HEK293T (cell line): ENCODE measurements around the gene FBLL1.
"Not testable (repeated sequence)": the region's sequence is repeated elsewhere in the genome, so short reads cannot be mapped to it uniquely, and the experiment has no call there.

Experiments
- CTCF ChIA-PET: fragments of 350-600 bp; formaldehyde crosslinking; extraction: SDS; loops from one replicate; lab custom pipeline; 2021; ENCODE audit warnings: antibody characterized with exemption, inconsistent platforms; lab: Yijun Ruan, JAX
- POLR2A ChIA-PET: fragments of 350-600 bp; formaldehyde crosslinking; extraction: SDS; loops from one replicate; lab custom pipeline; 2020; ENCODE audit warnings: antibody characterized with exemption, inconsistent platforms; lab: Yijun Ruan, JAX
- DNase-seq: peaks from one replicate; pipeline ENCODE4 v3.0.0; 2012; ENCODE audit warnings: mixed read lengths; ENCODE audit errors: extremely low spot score
- ARNT ChIP-seq: fragments of 450-650 bp; IDR thresholded peaks from 2 replicates; pipeline ENCODE4 v1.6.1; 2017; ENCODE audit warnings: mild to moderate bottlenecking
- BHLHE40 ChIP-seq: fragments of 450-650 bp; IDR thresholded peaks from 2 replicates; pipeline ENCODE4 v1.6.1; 2016; ENCODE audit warnings: mild to moderate bottlenecking, moderate library complexity, borderline replicate concordance
- CTBP1 ChIP-seq: fragments of 450-650 bp; IDR thresholded peaks from 2 replicates; pipeline ENCODE4 v1.6.1; 2016; ENCODE audit warnings: borderline replicate concordance
- ELF4 ChIP-seq: fragments of 450-650 bp; IDR thresholded peaks from 2 replicates; pipeline ENCODE4 v1.6.1; 2017; ENCODE audit warnings: antibody characterized with exemption
- FOXA1 ChIP-seq: fragments of 450-650 bp; IDR thresholded peaks from 2 replicates; pipeline ENCODE4 v1.6.1; 2016; ENCODE audit warnings: mild to moderate bottlenecking
- FOXK2 ChIP-seq: fragments of 450-650 bp; IDR thresholded peaks from 2 replicates; pipeline ENCODE4 v1.6.1; 2016; ENCODE audit warnings: mild to moderate bottlenecking
- FOXM1 ChIP-seq: fragments of 450-650 bp; IDR thresholded peaks from 2 replicates; pipeline ENCODE4 v1.6.1; 2017; ENCODE audit warnings: mild to moderate bottlenecking, borderline replicate concordance
- HDGF ChIP-seq: fragments of 450-650 bp; IDR thresholded peaks from 2 replicates; pipeline ENCODE4 v1.6.1; 2017; ENCODE audit warnings: antibody characterized with exemption, borderline replicate concordance
- L3MBTL2 ChIP-seq: fragments of 450-650 bp; conservative IDR thresholded peaks from 2 replicates; pipeline ENCODE4 v1.6.1; 2016; ENCODE audit warnings: mild to moderate bottlenecking
- LEF1 ChIP-seq: fragments of 450-650 bp; IDR thresholded peaks from 2 replicates; pipeline ENCODE4 v1.6.1; 2017; ENCODE audit warnings: mild to moderate bottlenecking, borderline replicate concordance
- NFRKB ChIP-seq: fragments of 450-650 bp; IDR thresholded peaks from 2 replicates; pipeline ENCODE4 v1.6.1; 2016; ENCODE audit warnings: mild to moderate bottlenecking, moderate library complexity
- SP1 ChIP-seq: fragments of 450-650 bp; IDR thresholded peaks from 2 replicates; pipeline ENCODE4 v1.6.1; 2017
- SUZ12 ChIP-seq: fragments of 450-650 bp; IDR thresholded peaks from 2 replicates; pipeline ENCODE4 v1.6.1; 2016; ENCODE audit warnings: mild to moderate bottlenecking
- TARDBP ChIP-seq: fragments of 450-650 bp; IDR thresholded peaks from 2 replicates; pipeline ENCODE4 v1.6.1; 2016
- ZNF384 ChIP-seq: fragments of 450-650 bp; IDR thresholded peaks from 2 replicates; pipeline ENCODE4 v1.6.1; 2016
- TF ChIP-seq, protein P1 (sequence below): fragments of 450-650 bp; IDR thresholded peaks from 2 replicates; pipeline ENCODE4 v1.6.1; 2016

Gene FBLL1

GRCh38 chr5:168527756-168528295, 1.3 kb upstream of the FBLL1 start:
- no peak for TF ChIP-seq FOXM1
- ChIA-PET POLR2A (no interaction called here), CTCF (no interaction called here)
- no peak for DNase-seq

GRCh38 chr5:168529374-168530234, 499 bp downstream of the FBLL1 start:
- TF ChIP-seq NFRKB (no peak), BHLHE40 (no peak), HDGF (no peak), ELF4 (no peak), ARNT (no peak), FOXM1 (no peak), FOXK2 (no peak), SP1 (no peak), LEF1 (no peak), ZNF384 (no peak), TARDBP (no peak), SUZ12 (no peak)
- TF ChIP-seq, protein P1, sequence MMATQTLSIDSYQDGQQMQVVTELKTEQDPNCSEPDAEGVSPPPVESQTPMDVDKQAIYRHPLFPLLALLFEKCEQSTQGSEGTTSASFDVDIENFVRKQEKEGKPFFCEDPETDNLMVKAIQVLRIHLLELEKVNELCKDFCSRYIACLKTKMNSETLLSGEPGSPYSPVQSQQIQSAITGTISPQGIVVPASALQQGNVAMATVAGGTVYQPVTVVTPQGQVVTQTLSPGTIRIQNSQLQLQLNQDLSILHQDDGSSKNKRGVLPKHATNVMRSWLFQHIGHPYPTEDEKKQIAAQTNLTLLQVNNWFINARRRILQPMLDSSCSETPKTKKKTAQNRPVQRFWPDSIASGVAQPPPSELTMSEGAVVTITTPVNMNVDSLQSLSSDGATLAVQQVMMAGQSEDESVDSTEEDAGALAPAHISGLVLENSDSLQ: no peak
- POLR2A ChIA-PET: no interaction called here
- CTCF ChIA-PET: no interaction called here
- no peak for DNase-seq

- TF ChIP-seq NFRKB (no peak), L3MBTL2 (no peak), FOXM1 (no peak), HDGF (no peak), ELF4 (no peak), TARDBP (no peak), CTBP1 (no peak), SP1 (no peak), FOXK2 (no peak), FOXA1 (no peak), ZNF384 (no peak), BHLHE40 (no peak), LEF1 (no peak), ARNT (no peak), SUZ12 (no peak)
- TF ChIP-seq, protein P1: no peak
- no peak for DNase-seq
- ChIA-PET POLR2A (no interaction called here), CTCF (no interaction called here)
Measured at GRCh38 chr5:168530621-168531150, 1.6 kb downstream of the FBLL1 start.

DNA sequence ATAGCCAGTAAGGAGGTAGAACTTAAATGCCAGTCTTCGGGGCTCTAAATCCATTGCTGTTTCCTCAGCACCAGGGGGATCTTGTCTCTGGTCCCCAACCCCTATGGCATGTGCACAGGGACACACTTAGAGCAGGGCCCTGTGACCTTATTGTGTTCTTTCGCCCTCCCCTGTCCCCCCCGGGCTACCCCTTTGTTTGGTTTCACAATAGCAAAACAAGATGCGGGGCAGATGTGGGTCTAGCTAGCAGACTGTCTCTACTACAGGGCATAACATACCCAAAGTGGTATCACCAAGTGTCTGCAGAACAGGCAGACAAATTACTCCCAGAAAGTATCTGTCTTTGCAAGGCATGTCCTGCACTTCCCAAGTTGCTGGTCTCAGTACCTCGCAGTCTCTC, 2.1 kb downstream of the FBLL1 start:
- TF ChIP-seq TARDBP: no peak
- TF ChIP-seq NFRKB: no peak
- no peak for TF ChIP-seq ELF4
- no peak for TF ChIP-seq ARNT
- no peak for TF ChIP-seq HDGF
- no peak for TF ChIP-seq SP1
- TF ChIP-seq CTBP1: no peak
- no peak for TF ChIP-seq ZNF384
- no peak for TF ChIP-seq L3MBTL2
- no peak for TF ChIP-seq FOXA1
- TF ChIP-seq BHLHE40: no peak
- TF ChIP-seq SUZ12: no peak
- no peak for TF ChIP-seq FOXM1
- no peak for TF ChIP-seq FOXK2
- no peak for TF ChIP-seq LEF1
- TF ChIP-seq, protein P1: no peak
- CTCF ChIA-PET: no interaction called here
- no peak for DNase-seq
- POLR2A ChIA-PET: no interaction called here

DNA sequence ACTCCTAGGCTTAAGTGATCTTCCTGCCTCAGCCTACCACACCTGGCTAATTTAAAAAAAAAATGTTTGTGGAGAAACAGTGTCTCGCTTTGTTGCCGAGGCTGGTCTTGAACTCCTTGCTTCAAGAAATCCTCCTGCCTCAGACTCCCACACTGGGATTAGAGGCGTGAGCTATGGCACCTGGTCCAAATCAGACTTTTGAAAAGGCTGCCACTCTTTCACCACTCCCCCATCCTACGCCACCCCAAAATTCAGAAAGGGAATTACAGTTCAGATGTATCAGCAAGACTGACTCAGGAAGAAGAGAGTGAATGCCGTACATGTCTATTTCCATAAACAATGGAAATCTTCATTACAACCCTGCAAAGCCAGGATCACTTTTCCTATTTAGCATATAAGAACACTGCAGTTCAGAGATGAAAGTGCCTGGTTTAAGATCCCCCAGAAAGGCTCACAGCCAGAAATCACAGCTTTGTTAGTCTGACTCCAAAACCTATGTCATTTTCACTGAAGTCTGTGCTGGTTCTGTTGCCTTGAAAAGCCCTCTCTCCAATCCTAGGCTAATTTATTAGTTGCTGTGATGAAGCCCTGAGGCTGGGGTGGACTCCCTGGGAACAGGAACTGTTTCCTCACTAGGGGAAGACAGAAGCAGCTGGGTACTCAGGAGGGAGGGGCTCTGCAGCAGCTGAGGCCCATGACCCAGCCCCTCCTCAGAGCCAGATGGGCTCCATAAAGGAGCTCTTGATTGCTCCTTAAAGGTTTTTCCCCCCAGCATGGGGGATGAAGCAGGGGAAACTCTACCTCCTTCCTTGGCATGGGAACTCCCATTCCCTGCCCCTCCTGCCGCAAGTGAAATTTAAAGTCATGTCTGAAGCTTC, 3.1 kb downstream of the FBLL1 start:
- ChIA-PET CTCF (interaction anchor here (1.2 kb wide), 1 partner anchor 311 kb away, joined by 3 read pairs; no protein-coding TSS in a partner anchor), POLR2A (no interaction called here)
- TF ChIP-seq HDGF (no peak), L3MBTL2 (no peak), NFRKB (no peak), ARNT (no peak), FOXA1 (no peak), SUZ12 (no peak)
- DNase-seq: no peak

- POLR2A ChIA-PET: not testable (repeated sequence)
Measured at GRCh38 chr5:168534351-168534750, 5.2 kb downstream of the FBLL1 start.

More at GRCh38 chr5:168534351-168534750, 5.2 kb downstream of the FBLL1 start:
- CTCF ChIA-PET, DNase-seq: not testable (repeated sequence)
